Raji (cell line): Measurements from ENCODE around the gene C4B.

Experiments used
- POLR2A ChIP-seq: IDR thresholded peaks from 2 replicates; pipeline ENCODE4 v1.6.1; 2011; ENCODE audit warnings: low read depth, low read length, control low read depth; ENCODE audit not compliant: insufficient read depth

Gene C4B

DNA sequence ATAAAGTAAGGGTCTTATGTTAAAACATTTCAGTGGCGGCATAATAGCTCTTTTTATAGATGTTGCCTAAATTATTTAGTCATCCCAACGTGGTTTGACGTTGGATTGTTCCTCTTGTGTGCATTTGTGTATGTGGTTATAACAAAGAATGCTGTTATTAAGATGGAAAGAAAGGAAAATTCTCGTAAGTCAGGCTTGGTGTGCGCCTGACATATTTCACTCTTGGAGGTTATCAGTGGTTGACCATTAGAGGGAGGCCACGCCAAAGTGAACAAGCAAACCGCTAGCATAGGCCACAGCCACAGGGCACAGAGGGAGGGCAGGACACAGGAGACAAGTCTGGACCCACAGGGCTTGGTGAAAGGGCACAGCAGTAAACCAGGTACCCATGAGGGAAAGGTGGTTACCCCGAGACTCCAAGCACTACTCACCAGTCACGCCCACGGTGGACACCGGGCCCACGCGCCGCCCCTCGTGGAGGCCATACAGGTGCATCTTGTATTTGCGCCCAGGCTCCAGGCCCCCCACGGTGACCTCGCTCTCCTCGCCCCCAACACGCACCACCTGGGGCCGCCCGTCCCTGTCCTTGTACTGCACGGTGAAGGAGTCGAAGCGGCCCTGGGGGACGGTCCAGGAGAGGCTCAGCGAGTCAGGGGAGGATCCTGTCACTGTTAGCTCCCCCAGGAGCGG, 46.5 kb downstream of the C4B start:
- no peak for TF ChIP-seq POLR2A

DNA sequence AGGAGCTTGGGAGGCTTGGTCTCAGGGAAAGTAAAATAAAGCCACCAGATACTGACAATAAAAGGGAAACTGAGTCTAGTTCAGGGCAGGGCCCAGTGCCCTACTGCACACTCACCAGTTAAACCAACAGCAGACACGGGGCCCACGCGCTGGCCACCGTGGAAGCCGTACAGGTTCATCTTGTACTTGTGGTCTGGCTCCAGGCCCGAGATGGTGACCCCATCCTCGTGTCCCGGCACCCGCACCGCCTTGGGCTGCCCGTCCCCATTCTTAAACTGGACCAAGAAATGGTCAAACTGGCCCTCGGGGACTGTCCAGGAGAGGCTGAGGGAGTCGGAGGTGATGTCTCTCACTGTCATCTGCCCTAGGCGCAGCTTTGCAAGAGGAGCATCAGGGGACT, 50.1 kb downstream of the C4B start:
- no peak for TF ChIP-seq POLR2A

DNA sequence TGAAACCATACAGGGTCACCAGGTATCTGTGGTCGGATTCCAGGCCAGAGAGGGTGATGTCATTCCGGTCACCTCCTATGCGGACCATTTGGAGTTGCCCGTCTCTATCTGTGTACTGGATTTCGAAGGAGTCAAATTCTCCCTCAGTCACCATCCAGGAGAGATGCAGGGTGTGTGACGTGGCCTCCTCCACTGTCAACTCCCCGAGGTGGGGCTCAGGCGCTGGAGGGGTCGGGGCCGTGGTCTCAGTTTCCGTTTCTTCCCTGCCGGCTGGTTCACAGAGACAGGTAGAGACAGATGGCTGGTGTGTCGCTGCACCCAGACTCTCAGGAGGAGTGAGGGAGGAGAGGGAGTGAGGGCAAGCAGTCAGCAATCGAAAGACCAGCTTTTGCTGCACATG, 54.3 kb downstream of the C4B start:
- TF ChIP-seq POLR2A: no peak

DNA sequence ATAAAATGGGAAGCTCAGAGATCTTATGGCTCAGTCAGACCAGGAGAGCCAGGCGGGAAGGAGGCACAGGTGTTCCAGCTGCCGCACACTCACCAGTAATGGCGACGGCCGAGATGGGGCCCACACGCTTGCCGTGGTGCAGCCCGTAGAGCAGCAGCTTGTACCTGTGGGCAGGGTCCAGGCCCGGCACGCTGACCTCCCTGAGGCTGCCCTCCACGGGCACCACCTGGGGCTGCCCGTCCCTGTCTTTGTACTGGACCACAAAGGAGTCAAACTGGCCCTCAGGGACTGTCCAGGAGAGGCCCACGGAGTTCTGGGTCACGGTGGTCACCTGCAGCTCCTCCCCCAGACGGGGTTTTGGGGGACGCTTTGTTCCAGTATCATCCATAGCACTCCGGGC, 54.9 kb downstream of the C4B start:
- TF ChIP-seq POLR2A: no peak

DNA sequence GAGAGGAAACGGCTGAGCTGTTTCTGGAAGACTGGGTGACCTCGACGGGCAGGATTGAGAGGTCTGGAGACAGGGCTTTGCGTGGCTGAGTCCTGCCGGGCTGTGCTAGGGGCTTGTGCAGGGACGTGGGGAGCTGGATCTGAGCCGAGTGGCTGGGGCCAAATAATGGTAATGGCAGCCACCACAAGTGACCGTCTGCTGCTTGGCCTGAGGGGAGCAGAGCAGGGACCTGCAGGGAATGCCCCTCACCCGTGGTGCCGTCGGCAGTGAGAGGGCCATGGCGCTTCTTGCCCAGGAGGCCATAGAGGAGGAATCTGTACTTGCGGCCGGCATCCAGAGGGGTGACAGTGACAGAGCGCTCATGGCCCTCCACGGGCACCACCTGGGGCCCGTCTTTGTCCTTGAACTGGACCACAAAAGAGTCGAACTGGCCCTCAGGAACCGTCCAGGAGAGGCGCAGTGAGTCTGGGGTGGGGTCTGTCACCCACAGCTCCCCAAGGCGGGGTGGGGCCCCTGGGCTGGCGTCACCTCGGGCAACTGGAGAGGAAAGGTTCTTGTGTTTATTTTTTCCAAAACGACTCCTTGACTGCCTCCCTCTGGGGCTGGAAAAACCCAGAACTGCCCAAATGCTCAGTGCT, 55.4 kb downstream of the C4B start:
- TF ChIP-seq POLR2A: no peak

DNA sequence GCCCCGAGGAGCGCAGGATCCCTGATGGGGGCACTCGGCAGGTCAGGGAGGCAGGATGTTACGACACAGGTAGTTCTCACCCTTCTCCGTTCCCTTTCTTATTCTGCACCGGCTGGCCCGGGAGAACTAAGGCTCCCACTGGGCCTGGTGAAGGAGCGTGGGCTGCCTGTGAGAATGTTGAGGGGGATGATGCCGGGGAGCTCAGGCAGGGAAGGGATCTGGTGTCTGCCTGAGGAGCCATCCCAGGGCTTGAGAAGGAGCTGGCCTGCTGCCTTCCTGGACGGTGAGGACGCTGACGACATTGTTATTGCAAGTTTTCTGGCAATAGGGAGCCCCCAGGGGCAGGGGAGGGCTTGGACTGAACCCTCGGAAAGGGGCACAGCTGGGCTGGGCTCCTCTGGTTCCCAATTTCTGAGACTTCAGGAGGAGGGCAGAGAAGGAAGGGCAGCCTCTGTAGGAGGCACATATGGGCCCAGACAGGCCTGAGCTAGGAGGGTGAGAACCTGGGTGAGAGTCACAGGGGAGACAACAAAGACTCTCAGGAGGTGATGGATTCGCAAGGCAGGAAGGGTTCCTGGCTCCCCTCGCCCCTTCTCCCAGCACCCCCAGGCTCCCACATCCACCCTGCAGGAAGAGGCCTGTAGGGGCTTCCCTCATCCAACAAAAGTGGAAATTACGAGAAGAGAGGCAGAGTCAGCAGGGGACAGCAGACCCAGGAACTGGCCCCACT, 56.4 kb downstream of the C4B start:
- no peak for TF ChIP-seq POLR2A

DNA sequence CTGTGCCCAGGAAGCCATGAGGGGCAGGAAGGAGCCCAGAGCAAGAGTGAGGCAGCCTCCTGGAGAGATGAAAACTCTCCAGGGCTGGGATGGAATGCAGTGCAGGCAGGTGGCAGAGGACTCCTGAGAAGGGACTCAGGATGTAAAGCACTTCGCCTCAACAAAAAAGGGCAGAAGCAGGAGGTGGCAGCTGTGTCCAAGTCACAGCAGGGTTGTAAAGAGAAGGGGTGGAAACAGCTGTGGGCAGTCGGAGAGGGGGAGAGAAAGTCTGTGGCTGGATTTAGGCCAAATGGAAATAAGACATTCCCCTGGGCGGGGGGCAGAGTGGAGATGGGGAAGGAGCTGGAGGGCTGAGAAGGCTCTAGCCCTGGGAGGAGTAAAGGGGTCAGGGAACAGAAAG, 58.5 kb downstream of the C4B start:
- TF ChIP-seq POLR2A: no peak

DNA sequence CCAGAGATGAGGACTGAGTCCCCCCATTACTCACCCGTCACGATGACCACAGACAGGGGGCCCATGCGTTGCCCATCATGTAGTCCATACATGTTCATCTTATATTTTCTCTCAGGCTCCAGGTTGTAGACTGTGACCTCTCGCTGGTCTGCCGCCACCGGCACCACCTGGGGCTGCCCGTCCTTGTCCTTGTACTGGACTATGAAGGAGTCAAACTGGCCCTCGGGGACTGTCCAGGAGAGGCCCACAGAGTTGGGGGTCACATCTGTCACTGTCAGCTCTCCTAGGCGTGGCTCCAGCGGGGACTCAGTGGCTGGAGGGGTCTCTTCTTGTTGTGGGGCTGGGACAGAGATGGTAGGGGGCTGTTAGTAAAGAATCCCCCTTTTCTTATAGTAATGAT, 59.0 kb downstream of the C4B start:
- no peak for TF ChIP-seq POLR2A

DNA sequence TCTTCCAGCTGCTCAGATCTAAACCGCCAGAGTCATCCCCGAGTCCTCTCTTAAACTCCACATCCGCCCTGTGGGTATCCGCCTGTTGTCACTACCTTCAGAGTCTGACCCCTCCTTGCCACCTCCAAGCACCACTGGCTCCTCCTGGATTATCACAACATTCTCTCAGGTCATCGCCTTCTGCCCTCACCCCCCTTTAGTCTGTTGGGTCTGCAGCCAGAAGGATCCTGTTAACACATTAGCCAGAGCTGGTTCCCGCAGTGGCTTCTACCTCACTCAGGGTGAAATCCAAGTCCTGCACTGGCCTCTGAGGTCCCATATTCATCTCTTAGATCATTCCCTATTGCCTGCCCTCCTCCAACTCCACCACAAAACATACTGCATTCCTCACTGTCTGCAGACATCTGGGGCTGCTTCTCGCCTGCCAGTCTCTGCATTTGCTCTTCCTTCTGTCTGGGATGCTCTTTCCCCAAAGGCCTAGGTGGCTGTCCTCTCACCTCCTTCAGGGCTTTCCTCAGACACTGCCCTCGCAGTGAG, 60.5 kb downstream of the C4B start:
- no peak for TF ChIP-seq POLR2A

DNA sequence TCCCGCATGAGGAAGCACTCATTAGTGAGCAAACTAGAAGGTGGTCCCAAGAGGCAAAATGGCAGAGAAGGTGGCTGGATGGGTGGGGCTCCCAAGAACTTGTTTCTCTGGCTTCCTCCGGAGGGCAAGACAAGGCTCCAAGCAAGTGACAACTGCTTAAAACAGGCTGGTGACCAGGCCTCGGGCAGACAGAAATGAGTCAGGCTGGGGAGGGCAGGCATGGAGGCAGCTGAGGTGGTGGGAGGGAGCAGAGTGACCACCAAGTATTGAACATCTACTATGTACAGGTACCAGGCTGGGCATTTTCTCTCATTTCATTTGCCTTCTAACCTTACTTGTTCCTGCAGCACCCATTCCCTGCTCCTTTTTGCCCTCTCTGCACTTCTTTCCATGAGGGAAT, 61.2 kb downstream of the C4B start:
- TF ChIP-seq POLR2A: no peak

DNA sequence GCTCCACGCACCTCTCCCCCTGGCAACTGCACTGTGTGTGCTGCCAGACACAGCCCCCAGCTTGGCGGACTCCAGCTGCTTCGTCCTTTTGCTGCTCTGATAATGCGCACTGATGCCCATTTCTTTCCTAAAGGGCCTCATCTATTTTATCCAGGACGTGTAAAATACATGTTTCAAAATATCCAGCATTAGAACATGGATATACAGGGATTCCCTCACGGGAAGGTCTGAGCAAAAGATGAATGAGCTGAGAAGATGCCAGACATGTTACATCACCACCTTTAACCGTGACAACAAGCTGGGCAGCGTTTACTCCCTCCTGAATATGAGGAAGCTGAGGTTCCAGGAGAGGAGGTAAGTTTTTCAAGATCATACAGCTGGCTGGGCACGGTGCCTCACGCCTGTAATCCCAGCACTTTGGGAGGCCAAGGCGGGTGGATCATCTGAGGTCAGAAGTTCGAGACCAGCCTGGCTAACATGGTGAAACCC, 61.8 kb downstream of the C4B start:
- TF ChIP-seq POLR2A: no peak

DNA sequence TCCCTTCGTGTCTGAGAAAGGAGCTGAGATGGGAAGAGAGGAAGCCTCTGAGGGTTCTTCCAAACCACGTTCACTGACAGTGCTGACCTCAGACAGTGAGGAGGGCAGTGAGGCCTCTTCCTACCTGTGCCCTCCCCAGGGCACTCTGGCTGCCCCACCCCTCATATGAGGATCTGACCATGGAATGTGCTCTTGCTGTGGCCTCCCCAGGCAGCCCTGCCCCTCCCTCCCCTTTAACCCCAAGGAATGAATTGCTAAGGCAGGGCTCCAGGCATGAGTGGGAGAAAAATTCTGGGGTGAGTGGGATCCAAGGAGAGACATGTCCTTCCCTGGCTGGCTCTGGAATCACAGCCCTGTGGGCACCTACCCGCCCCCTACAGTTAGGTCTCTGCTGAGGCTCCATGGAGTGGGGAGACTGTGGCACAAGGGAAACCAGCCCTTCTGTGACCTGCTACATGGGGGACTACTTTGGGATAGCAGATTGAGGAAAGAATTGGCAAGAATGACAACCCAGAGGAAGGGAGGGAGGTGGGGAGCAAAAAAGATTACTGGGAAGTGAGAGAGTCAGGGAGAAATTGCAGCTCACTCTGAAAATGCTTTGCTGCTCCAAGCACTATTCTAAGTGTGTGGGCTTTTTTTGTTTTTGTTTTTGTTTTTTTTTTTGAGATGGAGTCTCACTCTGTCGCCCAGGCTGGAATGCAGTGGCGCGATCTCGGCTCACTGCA, 65.1 kb downstream of the C4B start:
- no peak for TF ChIP-seq POLR2A

DNA sequence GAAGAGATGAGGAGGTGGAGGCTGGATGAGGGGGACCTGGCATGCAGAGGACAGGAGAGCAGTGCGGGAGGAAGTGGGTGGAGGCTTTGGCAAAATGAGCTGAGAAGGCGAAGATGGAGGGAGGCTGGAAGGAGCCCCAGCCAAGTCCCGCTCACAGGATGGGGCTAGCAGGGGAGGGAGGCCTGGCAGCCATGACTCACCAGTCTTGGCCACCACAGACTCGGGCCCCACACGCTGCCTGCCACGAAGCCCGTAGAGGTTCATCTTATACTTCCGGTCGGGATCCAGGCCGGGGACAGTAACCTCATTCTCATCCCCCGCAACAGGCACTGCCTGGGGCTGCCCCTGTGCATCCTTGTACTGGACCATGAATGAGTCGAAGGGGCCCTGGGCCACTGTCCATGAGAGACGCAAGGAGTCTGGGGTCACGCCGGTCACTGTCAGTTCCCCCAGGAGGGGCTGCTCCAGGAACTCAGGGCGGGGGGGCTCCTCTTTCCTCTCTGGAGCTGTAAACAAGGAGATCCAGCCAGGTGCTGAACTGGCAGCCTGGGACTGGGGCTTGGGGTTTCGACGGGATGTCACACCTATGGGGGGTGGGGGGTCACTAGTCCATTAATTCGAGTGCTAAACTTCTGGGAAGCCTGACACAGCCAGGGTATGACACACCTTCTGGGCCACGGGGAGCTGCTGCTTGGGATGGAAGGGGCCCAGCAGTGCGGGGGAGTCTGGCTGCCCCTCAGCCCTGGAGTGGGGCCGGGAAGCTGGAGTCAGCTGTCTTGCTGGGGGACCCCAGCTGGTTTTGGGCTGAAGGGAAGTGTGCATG, 66.8 kb downstream of the C4B start:
- TF ChIP-seq POLR2A: no peak

DNA sequence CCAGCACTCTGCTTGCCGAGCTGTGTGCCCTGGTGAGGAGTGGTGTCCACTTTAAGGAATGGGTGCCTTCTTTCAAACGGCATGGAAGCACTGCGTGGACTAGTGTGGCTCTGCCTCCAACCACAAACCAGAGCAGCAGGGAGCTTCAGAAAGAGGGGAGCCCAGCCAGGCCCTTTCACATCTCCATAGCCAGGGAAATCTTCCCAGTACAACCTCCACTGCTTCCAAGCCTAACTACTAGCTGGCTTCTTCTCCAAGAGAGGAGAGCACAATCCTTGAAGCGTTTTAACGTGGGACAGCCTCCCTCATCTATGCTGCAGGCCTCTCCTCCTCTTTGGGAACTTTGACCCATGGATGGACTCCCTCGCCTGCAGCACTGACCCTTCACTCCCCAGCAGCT, 67.9 kb downstream of the C4B start:
- no peak for TF ChIP-seq POLR2A
